Activated CD8-positive, alpha-beta memory T cell treated with anti-CD3 and anti-CD28 coated beads for 1 hour (primary cell): ENCODE results near the gene NCR2.

ENCODE experiments used
- DNase-seq, 2 donors: peaks; one replicate each; pipeline ENCODE4 v3.0.0-alpha.2; 2020; ENCODE audit warnings: low read depth in 1 of 2; ENCODE audit errors: extremely low read depth in 1 of 2

The NCR2 gene

DNA sequence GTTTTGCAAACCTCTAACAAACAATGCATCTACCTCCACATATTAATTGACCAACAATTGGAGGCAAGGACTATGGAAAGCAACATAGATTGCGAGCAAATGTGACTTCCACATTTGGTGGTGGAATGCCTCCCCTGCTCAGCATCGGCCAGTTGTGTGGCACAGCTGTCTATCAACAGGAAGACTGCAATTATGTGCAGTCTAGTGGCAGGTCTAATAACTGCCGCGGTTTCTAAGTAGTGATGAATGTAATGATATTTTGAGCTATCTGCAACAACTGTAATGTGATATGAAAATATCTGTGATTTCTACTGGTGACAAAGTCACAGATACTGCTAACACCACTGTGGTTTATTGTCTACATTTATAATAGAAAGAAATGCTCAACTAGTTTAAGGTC lies 56.8 kb downstream of the NCR2 start:
- DNase-seq = no peak

DNA sequence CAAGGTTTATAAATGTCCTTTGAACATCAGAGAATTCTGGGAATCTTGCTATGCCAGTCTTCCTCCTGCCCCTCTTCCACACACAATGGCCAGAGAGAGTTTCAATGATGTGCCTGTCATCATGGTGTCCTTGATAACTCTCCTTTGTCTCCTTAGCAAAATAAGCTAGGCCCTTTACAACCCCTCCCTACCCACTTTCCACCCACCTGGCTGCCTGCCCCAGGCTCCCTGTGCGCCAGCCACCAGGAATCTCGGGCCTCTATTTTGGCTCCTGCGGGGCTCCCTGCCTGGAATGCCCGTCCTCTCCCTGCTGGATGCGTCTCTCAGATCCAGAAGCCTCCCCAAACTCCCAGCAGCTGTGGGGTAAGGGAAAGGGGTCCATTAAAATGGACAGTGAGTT lies 60.9 kb downstream of the NCR2 start:
- no peak for DNase-seq

- no peak for DNase-seq
Measured at GRCh38 chr6:41399424-41399823, 64.0 kb downstream of the NCR2 start.
